DMS53 (cell line): Measurements from ENCODE around the gene TSHR.

Experiments
- DNase-seq: peaks from one replicate; lab custom pipeline; 2025; lab: John Stamatoyannopoulos, UW

The TSHR gene

DNA sequence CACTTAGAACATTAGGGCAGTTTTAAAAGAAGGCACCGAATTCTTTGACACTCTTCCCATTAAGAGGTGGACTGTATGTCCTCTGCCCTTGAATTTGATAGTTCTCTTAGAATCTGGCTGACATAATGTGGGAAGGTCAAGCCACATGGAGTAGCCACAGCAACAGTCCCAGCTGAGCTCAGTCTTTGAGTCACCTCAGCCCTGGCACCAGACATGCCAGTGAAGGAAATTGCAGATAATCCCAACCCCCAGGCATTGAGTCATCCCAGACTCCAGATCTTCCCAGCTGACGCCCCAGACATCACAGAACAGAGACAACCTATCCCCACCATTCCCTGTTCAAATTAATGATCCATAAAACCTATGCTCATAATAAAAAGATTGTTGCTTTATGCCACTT, 181.9 kb downstream of the TSHR start:
- no peak for DNase-seq

DNA sequence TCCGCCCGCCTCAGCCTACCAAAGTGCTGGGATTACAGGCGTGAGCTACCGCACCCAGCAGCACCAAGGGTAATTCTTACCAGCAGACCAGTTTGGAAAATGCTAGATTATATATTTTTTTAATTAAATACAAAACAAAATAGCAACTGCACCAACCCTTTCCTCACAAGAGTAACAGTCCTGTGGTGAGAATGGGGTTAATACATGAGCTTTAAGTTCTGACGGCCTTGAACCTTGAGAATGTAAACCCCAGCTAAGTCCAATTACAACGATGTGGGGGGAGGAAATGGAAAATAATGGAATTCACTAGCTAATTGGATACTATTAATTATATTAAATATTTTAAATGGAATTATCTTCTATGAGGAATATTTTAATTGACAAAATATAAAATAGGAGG, 183.0 kb downstream of the TSHR start:
- no peak for DNase-seq

DNA sequence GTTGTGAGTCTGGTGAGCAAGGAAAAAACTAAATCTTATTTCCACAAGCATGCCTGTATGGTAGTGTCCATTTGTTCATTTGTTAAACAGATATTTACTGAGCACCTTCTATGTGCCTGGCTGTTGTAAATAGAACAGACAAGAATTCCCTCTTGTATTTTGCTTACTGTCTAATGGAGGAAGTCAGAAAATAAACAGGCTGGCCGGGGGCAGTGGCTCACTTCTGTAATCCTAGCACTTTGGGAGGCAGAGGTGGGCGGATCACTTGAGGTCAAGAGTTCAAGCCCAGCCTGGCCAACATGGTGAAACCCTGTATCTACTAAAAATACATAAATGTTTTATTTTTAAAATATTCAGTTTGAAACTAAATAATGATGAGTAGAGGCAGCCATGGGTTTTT, 186.0 kb downstream of the TSHR start:
- DNase-seq: no peak

DNA sequence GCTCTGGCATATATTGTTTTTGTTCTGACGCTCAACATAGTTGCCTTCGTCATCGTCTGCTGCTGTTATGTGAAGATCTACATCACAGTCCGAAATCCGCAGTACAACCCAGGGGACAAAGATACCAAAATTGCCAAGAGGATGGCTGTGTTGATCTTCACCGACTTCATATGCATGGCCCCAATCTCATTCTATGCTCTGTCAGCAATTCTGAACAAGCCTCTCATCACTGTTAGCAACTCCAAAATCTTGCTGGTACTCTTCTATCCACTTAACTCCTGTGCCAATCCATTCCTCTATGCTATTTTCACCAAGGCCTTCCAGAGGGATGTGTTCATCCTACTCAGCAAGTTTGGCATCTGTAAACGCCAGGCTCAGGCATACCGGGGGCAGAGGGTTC, 188.4 kb downstream of the TSHR start:
- no peak for DNase-seq

DNA sequence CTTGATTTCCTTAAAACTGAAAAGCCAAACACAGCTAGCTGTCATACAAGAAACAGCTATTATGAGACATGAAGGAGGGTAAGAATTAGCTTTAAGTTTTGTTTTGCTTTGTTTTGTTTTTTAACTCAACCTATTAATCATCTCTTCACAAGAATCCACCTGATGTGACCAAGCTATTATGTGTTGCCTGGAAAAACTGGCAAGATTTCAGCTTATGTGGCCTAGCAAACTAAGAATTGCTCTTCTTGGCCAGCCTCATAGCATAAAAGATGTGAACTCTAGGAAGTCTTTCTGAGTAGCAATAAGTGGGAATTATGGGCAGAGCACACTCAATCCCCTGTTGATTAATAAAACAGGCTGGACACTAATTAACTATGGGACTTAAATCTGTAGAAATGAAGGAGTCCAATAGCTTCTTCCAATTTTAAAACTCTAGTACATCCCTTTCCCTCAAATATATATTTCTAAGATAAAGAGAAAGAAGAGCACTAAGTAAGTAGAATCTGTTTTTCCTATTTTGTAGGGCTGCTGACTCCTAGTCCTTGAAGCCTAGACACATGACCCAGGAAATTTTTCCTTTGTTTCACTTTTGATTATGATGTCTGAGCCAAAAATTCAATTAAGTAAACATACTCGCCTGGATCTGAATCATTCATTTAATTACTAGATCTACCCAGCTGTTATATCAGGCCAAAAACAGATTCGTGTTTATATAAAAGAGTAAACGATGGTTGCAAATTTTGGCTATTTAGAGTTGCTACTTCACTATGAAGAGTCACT, 189.6 kb downstream of the TSHR start:
- DNase-seq: no peak

DNA sequence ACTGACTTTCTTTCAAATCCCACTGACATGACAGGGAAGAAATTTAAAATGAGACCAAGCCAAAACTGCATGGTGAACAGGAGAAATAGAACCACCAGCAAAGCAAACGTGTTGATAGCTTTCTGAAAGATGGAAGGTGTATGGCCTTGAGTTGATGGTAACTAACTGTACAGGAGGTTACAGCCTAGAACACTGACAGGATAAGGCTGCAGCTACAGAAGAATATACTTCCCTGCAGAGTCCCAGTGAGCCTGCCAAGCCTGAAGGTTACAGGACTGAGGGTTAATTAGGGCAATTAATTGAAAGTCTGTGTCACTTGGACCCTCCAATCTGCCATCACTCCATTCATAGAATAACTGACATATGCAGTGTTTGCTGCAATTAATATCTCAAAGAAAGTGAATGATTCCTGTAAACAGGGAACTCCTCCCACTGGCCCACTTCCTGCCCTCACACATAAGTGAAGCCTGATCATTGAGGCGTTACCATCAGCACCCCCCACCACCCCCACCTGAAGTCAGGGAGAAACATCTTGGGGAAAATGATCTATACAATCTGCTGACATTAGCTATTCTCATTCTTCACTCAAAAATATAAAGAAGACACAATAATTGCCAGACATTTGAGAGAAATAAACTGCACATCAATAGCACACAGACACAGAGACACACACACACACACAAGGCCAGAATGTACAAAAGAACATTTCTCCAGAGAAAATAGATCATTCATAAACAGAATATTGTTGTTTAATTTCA, 191.9 kb downstream of the TSHR start:
- no peak for DNase-seq

DNA sequence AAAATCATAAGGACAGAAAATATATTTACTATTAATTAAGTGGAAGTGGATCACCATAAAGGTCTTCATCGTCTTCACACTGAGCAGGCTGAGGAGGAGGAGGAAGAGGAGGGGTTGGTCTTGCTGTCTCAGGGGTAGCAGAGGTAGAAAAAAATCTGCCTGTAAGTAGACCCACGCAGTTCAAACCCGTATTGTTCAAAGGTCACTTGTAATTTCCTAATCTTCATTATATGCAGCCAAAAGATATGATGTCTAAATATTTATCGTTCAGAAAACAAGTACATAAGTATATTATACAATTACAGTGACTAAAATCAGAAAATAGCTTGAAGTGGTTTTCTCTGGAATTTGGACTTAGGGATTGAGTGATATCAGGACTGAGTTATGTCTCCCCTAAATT, 193.2 kb downstream of the TSHR start:
- no peak for DNase-seq

DNA sequence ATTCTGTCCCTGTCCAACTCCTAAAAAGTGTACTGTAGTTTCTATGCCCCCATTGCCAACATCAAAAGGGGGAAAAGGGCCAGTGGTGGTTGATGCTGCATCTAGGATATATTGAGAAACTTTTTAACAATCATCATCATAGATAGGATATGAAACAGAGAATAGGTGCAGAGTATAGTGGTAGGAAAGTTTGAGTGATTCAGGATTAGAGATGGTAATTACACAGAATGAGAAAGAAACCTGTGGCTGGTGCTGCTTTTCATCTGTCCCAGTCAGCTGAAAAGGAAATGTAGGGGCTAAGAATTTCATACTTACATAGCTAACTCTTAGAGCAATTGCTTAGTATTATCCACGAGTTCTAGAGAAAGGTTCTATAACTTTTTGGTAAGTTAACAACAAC, 197.8 kb downstream of the TSHR start:
- no peak for DNase-seq

DNA sequence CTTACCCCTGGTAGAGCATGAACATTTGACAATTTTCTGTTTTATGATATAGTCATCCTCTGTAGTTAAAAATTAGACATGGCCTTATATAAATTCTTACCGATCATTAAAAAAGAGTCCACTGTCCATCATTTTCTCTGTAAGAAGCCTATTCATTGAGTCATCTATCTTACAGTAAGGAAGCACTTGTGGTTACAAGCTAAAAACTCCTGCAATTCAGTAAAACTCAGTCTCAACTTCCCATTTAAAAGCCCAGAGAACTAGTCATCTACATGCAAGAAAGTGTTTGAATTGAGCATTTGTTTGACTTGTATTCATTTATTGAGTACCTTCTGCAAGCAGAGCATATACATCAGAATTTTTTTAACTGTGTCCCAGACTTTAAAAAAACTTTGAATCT, 202.0 kb downstream of the TSHR start:
- no peak for DNase-seq

DNA sequence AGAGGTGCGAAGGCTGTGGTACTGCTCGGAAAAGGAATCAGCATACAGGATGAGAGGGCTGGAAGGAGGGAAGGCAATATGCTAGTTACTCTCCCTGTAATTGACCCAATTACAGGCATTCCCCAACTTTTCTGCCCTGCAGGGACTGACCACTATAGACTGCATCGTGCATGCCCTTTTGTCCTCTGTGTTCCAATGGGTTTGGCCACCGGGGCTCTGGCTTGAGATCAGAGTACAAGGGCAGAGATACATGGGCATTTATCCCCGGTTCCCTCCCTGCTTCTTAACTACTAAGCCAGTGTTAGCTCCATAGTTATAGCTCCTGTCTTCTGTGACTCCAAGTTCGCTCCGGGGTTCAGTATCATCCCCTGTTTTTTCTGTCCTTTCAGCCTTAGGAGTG, 205.7 kb downstream of the TSHR start:
- no peak for DNase-seq

DNA sequence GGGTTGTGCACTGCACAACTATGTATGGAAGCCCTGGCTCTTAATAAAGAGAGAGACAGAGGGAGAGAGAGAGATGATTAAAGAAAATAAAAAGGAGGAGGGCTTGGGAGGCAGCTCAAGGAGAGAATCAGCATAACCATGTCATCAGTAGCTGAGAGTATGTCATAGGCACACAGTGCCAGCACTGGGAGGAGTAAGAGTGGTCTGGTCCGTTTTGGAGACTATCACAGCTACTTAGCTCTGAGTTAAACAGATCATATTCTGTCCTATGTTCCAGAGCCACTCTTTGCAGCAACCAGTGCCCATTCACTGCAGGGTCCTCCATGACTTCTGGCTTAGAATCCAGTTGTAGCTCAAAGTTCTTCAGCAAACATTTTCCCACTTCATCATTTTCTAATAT, 206.3 kb downstream of the TSHR start:
- DNase-seq: no peak

DNA sequence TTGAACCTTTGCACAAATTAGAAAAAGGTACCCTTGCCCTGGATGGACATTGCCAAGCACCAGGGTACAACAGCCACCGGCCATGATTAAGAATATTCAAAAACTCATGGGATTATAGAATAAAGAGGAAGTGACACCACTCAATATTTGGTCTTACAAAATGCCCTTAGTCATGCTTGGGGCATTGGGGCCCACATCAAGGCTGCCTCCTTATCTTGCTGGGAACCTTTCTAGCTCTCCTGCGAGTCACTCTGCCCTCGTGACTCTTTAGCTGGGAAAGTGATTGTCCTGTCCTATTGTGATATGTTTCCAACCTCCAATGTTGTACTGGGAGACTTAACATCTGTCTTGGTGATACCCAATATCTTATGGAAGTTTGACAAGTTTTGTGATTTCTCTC, 207.5 kb downstream of the TSHR start:
- no peak for DNase-seq

DNA sequence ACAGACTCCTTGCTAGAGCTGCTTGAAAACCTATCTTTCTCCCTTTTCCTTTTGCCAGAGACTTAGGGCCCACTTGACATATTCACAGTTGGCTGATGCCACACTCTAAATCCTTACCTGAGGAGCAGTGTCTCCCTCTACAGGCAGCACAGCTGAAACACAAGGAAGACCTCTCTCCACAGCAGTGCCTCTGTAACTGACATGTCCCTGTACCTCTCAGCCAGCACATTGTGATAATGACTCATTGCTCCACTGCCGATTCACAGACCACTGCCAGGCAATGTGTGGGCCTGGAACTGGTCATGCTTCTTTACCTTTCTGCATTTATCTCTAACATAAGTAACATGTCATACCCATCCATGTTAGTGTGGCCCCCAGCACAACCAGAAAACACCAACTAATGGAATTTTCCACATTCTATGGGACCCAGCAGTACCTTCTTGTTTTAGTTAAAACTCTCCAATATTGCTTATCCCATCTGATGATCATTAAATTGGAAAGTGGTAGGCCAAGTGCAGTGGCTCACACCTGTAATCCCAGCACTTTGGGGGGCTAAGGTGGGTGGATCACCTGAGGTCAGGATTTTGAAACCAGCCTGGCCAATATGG, 208.8 kb downstream of the TSHR start:
- DNase-seq: peak; percentile 80

DNA sequence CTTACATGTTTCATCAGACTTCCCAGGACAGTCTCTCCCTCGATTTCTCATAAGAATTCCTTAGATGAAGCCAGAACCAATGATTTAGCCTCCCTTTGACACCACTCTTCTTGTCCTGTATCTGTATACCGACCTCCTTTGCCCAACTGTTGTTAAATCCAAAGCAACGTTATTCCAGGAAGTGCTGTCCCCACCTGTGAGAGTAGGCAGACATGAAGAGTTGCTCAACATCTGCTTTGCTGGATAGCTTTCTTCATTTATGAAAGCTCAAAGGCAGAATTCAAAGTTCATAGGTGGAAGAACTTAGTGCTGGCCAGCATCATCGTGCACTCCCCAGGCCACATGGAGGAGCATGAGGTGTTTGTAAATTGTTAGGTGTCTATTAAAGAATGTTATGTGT, 209.8 kb downstream of the TSHR start:
- no peak for DNase-seq

DNA sequence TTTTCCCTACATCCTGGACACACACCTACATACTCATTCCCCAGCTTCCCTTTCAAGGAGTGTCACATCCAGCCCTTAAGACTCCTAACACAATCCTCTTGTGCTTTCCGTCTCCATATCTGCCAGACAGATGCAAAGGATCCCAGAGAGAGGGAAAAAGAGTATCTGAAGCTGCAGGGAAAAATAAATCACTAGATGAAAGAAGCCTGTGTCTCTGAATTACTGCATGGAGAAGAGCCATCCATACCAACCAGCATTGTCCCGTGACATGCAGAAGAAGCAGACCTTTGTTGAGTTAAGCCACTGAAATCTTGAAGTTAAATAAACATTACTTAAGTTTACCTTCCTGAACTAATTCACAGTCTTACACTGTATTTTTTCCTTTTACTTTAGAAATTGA, 210.7 kb downstream of the TSHR start:
- no peak for DNase-seq

DNA sequence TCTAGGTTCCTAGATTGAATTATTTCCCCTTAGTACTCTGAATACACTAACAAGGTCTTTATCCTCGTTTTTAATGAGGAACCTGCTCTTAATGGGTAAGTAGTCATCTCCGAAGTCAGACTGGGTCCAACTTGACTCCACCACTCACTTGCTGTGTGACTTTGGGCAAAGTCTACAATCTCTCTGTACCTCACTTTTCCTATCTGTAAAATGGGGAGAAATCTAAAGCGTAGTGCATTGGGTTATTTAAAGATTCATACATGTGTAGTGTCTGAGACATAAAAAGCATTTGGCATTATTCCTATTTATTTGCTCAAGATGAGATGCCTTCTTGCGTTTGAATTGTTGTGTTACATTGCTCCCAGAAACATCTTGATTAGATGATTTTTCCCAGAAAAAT, 213.8 kb downstream of the TSHR start:
- no peak for DNase-seq

DNA sequence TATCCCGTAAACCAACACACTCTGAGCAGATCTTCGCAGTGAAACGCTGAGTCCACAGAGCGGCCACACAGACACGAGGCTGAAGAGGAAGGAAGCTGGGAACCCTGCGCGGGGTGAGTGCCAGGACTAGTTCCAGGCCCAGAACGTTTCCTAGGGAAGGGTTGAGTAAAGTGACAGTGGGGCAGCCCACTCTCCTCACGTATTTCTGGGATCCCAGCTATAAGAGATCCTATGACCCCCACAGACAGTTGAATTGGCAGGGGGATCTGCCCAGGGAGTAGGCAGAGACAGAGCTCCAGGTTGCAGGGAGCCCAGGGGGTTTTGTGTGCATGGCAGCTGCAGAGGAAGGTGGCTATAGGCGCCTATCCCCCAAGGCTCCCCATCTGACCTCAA, 214.3 kb downstream of the TSHR start:
- peak; percentile 40 for DNase-seq

DNA sequence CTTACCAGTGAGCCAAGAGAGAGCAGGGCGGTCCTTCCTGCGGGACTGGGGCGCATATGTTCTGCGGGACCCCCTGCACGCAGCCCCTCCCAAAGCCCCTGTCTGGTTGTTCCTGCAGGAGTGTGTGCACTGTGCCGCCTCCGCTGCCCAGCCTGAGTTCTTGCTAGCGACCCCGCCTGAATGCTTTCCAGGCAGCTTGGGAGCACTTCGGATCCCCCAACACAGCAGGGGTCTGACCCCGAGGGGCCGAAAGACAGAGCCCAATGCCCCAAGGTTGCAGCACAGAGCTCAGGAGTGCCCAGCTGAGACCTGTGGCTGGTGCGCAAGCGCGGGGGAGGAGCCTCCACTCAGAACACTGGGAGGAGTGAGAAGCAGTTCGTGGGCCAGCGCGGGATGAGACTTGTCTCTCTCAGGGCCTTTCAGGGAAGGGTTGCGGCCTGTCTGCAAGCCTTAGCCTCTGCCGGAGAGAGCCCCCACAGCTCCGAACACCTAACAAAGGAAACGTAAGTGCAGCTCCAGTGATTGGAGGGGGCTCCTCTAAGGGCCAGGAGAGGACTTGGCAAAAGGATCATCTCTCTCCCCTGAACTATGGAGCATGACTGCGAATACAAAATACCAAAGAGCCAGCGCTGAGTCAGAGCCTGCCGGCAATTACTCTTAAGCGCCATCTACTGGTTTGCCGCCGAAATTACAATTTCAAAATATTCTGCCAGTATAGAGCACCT, 214.8 kb downstream of the TSHR start:
- peak; percentile 82 for DNase-seq

DNA sequence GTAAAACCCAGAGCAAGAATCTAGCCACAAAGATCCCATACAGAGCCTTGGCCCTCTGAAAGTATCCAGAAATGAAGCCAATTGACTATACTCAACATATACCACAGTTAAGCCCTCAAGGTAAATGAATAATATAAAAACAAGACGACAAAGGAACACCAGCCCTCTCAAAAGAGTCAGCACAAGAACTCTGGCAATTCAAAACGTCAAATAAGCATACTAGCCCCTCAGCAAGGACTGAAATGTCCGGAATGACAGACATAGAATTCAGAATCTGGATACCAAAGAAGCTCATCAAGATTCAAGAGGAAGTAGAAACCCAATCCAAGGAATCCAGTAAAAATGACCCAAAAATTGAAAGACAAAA, 215.4 kb downstream of the TSHR start:
- DNase-seq: no peak

DNA sequence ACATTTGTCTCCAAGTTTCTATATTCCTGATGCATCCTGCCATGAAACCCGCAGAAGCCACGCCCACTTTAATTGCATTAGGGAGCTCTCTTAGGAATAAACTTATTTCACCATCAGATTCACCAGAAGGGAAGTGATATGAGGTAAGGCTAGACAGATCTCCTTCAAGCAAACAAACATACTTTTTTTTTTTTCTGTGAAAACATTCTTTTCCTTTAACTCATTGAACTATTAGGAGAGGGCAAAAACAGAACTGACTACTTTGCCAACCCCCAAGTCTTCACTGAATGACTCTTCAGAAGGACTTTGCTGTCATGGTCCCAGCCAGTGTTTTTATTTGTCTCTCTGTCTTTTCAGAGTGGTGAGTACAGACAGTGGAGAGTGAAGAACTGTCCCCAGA, 216.9 kb downstream of the TSHR start:
- no peak for DNase-seq

DNA sequence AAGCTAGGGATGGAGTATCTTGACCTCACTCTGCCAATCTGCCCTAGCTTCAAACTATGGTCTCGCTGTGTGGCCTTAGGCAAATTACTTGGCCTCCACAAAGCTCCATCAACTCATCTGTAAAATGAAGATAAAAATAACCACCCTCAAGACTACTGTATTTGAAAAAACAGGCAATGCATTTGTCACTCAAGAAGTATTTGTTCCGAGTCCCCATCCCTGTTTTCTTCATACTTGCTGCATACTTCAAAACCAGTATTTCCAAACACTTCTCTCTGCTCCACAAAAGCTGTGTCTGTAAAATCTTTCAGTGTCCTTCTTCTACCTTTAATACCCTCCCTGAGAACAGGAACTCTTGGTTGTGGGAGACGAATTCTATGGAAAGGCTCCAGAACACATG, 217.5 kb downstream of the TSHR start:
- no peak for DNase-seq

DNA sequence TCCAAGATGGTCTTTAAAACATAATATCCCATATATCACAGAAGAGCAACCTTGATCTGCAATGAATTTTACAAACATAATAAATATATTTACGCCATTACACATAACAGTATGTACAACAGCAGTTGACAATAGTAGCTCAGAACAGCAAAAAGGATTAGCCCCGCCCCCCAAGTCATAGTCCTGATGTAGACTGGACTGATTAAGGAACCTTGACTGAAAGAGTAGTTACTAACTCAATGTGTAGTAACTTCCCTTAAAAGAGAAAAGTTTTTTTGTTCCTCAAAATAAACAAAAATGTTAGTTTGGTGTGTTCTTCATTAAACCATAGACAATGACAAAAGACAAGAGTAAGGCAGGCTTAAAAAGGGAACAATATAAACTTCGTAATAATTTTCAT, 220.8 kb downstream of the TSHR start:
- DNase-seq: no peak

DNA sequence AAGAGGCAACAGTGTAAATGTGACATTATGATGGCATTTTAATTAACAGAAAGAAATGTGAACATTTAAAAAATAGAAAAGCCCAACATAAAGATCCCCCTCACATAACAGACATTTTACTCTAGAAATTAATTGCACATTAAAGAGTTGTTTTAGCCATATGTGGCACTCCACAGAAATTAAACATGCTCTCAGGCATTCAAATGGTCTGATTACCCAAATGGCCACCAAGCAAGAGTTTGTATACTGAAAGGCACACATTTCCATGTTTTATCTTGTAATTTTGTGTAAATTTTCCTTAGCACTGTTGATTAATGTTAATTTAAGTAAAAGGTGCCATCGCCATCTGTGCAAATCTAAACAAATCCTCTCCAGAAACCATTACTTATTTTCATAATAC, 221.8 kb downstream of the TSHR start:
- DNase-seq: no peak
